Adipocyte (in vitro differentiated cells): ENCODE results near the gene VANGL1.

Experiments
- DNase-seq: peaks from one replicate; pipeline ENCODE4 v3.0.0-alpha.2; 2015; ENCODE audit warnings: low read depth
- H3K27me3 ChIP-seq: replicated peaks from 2 replicates; pipeline ENCODE4 v1.7.0; 2013; ENCODE audit warnings: mild to moderate bottlenecking, low read length, moderate library complexity; ENCODE audit not compliant: control insufficient read depth, insufficient read depth
- H3K36me3 ChIP-seq: 2 replicates; pipeline ENCODE4 v1.7.0; 2013; ENCODE audit warnings: low read length, mild to moderate bottlenecking, moderate library complexity; ENCODE audit not compliant: control insufficient read depth, insufficient read depth, severe bottlenecking
- H3K4me1 ChIP-seq: 2 replicates; pipeline ENCODE4 v1.7.0; 2013; ENCODE audit warnings: mild to moderate bottlenecking, low read length, moderate library complexity; ENCODE audit not compliant: control insufficient read depth, insufficient read depth
- H3K4me3 ChIP-seq: 2 replicates; pipeline ENCODE4 v1.7.0; 2013; ENCODE audit warnings: mild to moderate bottlenecking, low read length, moderate library complexity
- H3K9ac ChIP-seq: 2 replicates; pipeline ENCODE4 v1.7.0; 2013; ENCODE audit warnings: mild to moderate bottlenecking, low read length, moderate library complexity
- H3K9me3 ChIP-seq: 2 replicates; pipeline ENCODE4 v1.7.0; 2013; ENCODE audit warnings: mild to moderate bottlenecking, low read length, moderate library complexity; ENCODE audit not compliant: control insufficient read depth

Gene VANGL1

GRCh38 chr1:115670476-115671175, 28.9 kb downstream of the VANGL1 start:
- Histone ChIP-seq H3K4me1 (peaks cover 17% of the 10 kb centered on the region), H3K9me3 (peaks cover 7% of the 10 kb centered on the region), H3K27me3 (no peaks in the 10 kb centered on the region), H3K36me3 (peaks cover 34% of the 10 kb centered on the region), H3K4me3 (no peak overlapping the region), H3K9ac (no peak overlapping the region)
- DNase-seq, result no peak

GRCh38 chr1:115671176-115671934, 29.6 kb downstream of the VANGL1 start:
- H3K36me3 ChIP-seq, result peaks cover 27% of the 10 kb centered on the region

GRCh38 chr1:115672224-115673009, 30.6 kb downstream of the VANGL1 start:
- H3K4me1 ChIP-seq, result peaks cover 17% of the 10 kb centered on the region
- peaks cover 24% of the 10 kb centered on the region for H3K36me3 ChIP-seq
- H3K9me3 ChIP-seq, result peaks cover 7% of the 10 kb centered on the region
- no peaks in the 10 kb centered on the region for H3K27me3 ChIP-seq
- no peak overlapping the region for H3K4me3 ChIP-seq
- no peak for DNase-seq
- H3K9ac ChIP-seq, result no peak overlapping the region

More at GRCh38 chr1:115671176-115671934, 29.6 kb downstream of the VANGL1 start:
- Histone ChIP-seq H3K4me1 (peaks cover 17% of the 10 kb centered on the region), H3K27me3 (no peaks in the 10 kb centered on the region), H3K9ac (no peak overlapping the region), H3K9me3 (peaks cover 7% of the 10 kb centered on the region), H3K4me3 (no peak overlapping the region)
- DNase-seq, result no peak

GRCh38 chr1:115676498-115677181, 34.9 kb downstream of the VANGL1 start:
- no peak overlapping the region for H3K9ac ChIP-seq
- peaks cover 1% of the 10 kb centered on the region for H3K36me3 ChIP-seq
- no peak overlapping the region for H3K4me3 ChIP-seq
- no peaks in the 10 kb centered on the region for H3K27me3 ChIP-seq
- H3K9me3 ChIP-seq, result no peaks in the 10 kb centered on the region
- no peak for DNase-seq
- H3K4me1 ChIP-seq, result peaks cover 30% of the 10 kb centered on the region

GRCh38 chr1:115677182-115677555, 35.4 kb downstream of the VANGL1 start:
- no peaks in the 10 kb centered on the region for H3K9me3 ChIP-seq
- no peak for DNase-seq
- H3K27me3 ChIP-seq, result no peaks in the 10 kb centered on the region
- H3K4me3 ChIP-seq, result no peak overlapping the region
- no peak overlapping the region for H3K9ac ChIP-seq
- H3K36me3 ChIP-seq, result peaks cover under 1% of the 10 kb centered on the region
- H3K4me1 ChIP-seq, result peaks cover 30% of the 10 kb centered on the region

GRCh38 chr1:115677565-115677964, 35.8 kb downstream of the VANGL1 start:
- no peak overlapping the region for H3K4me3 ChIP-seq
- DNase-seq, result no peak
- peaks cover 4% of the 10 kb centered on the region for H3K36me3 ChIP-seq
- no peaks in the 10 kb centered on the region for H3K9me3 ChIP-seq
- H3K4me1 ChIP-seq, result peaks cover 30% of the 10 kb centered on the region
- H3K9ac ChIP-seq, result no peak overlapping the region
- no peaks in the 10 kb centered on the region for H3K27me3 ChIP-seq

GRCh38 chr1:115678141-115678540, 36.4 kb downstream of the VANGL1 start:
- no peak for DNase-seq
- Histone ChIP-seq H3K9ac (no peak overlapping the region), H3K4me3 (no peak overlapping the region), H3K9me3 (no peaks in the 10 kb centered on the region), H3K36me3 (peaks cover 10% of the 10 kb centered on the region), H3K27me3 (no peaks in the 10 kb centered on the region), H3K4me1 (peaks cover 30% of the 10 kb centered on the region)

GRCh38 chr1:115679141-115679611, 37.4 kb downstream of the VANGL1 start:
- Histone ChIP-seq H3K36me3 (peaks cover 14% of the 10 kb centered on the region), H3K4me1 (peaks cover 30% of the 10 kb centered on the region)

GRCh38 chr1:115680730-115681111, 39.0 kb downstream of the VANGL1 start:
- no peaks in the 10 kb centered on the region for H3K27me3 ChIP-seq
- peaks cover 30% of the 10 kb centered on the region for H3K4me1 ChIP-seq
- H3K9ac ChIP-seq, result no peak overlapping the region
- H3K9me3 ChIP-seq, result no peaks in the 10 kb centered on the region
- no peak for DNase-seq
- H3K36me3 ChIP-seq, result peaks cover 29% of the 10 kb centered on the region
- H3K4me3 ChIP-seq, result no peak overlapping the region

More at GRCh38 chr1:115679141-115679611, 37.4 kb downstream of the VANGL1 start:
- peak; percentile 77 for DNase-seq
- H3K27me3 ChIP-seq, result no peaks in the 10 kb centered on the region
- no peaks in the 10 kb centered on the region for H3K9me3 ChIP-seq
- H3K4me3 ChIP-seq, result peak overlapping the region; percentile 58
- H3K9ac ChIP-seq, result peak overlapping the region; percentile 79

- Histone ChIP-seq H3K4me1 (peaks cover 28% of the 10 kb centered on the region), H3K9me3 (no peaks in the 10 kb centered on the region), H3K4me3 (no peak overlapping the region), H3K27me3 (no peaks in the 10 kb centered on the region), H3K9ac (no peak overlapping the region), H3K36me3 (peaks cover 40% of the 10 kb centered on the region)
- DNase-seq, result no peak
Measured at GRCh38 chr1:115682792-115683191, 41.0 kb downstream of the VANGL1 start.
